ENCODE data around the gene SLU7.

Gene SLU7

DNA sequence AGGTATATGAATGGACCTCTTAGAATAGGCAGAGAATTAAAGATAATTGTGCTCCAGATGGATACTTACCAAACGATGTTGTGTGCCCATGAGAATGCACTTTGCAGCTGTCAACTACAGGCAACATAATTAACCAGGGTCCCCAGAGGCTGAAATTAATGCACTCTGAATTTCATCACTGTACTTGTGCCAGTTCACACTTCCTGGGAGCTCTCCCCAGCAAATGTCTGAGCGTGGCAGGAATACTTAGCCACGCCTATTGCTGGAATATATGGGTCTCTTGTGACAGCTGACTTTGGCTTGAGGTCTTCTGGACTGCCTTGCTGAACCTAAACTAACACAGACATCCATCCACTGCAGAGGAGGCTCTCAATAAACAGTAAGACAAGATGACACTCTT is 36.5 kb downstream of the SLU7 start:
- Histone ChIP-seq H3K27me3 (ENCODE audit: insufficient read depth, low read length) (peaks cover 25% of the 10 kb centered on the region; the same call in 1 of the 2 replicates), H2AFZ (ENCODE audit: low read length, unreplicated experiment) (no peak overlapping the region), H3K79me2 (ENCODE audit: control insufficient read depth, insufficient read depth, low read length, unreplicated experiment) (no peaks in the 10 kb centered on the region)

DNA sequence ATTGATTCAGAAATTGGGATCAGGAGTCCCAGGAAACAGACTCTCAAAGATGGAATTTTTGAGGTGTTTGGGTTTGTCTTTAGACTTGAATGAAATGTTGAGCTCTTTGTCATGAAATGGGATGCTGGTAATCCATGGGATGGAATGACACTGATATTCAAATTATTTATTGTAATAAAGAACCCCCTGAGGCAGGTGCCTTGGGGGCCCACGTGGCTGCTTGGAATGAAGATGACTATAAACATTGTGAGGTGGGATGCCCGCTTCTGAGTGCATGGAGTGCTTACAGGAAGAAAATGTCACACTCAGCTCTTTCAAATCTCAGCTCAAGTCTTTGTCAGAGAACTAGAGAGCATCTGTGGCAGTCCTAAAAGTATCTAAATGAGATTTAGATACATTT is 38.8 kb downstream of the SLU7 start:
- Histone ChIP-seq H3K4me3 (ENCODE audit: low read depth, low read length) (no peak overlapping the region), H3K27ac (ENCODE audit: low read depth, low read length) (no peak overlapping the region), H3K27me3 (ENCODE audit: insufficient read depth, low read length) (peaks cover 42% of the 10 kb centered on the region), H3K79me2 (ENCODE audit: control insufficient read depth, insufficient read depth, low read length, unreplicated experiment) (no peaks in the 10 kb centered on the region), H3K36me3 (ENCODE audit: insufficient read depth, low read length) (no peaks in the 10 kb centered on the region), H2AFZ (ENCODE audit: low read length, unreplicated experiment) (no peak overlapping the region), H3K4me1 (ENCODE audit: control insufficient read depth, insufficient read depth, low read length, unreplicated experiment) (no peaks in the 10 kb centered on the region)

More for the DNA sequence above, 36.5 kb downstream of the SLU7 start:
- H3K4me1 ChIP-seq (ENCODE audit: control insufficient read depth, insufficient read depth, low read length, unreplicated experiment) = no peaks in the 10 kb centered on the region
- no peaks in the 10 kb centered on the region for H3K36me3 ChIP-seq (ENCODE audit: insufficient read depth, low read length)
- H3K4me3 ChIP-seq (ENCODE audit: low read depth, low read length) = no peak overlapping the region
- no peak overlapping the region for H3K27ac ChIP-seq (ENCODE audit: low read depth, low read length)

DNA sequence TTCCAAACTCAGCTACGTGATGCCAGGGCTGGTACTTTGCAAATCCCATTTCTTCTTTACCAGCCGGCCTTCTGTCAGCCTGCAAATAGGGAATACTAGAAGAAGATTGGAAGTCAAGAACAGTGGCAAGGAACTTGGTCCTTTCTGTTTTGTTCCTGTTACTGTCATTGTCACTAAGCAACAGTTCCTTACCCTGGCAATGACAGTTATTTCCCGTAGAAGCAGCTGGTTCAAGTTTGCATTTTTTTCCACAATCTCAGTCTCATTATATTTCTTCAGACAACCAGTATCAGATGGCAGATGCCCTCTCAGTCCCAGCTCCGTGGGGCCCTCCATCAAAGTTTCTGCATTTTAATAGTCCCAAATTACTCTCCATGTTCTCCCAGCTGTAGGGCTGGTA is 39.4 kb downstream of the SLU7 start:
- peaks cover 48% of the 10 kb centered on the region for H3K27me3 ChIP-seq (ENCODE audit: insufficient read depth, low read length)
- no peak overlapping the region for H3K27ac ChIP-seq (ENCODE audit: low read depth, low read length)
- H3K4me1 ChIP-seq (ENCODE audit: control insufficient read depth, insufficient read depth, low read length, unreplicated experiment) = no peaks in the 10 kb centered on the region
- H2AFZ ChIP-seq (ENCODE audit: low read length, unreplicated experiment) = no peak overlapping the region
- no peak overlapping the region for H3K4me3 ChIP-seq (ENCODE audit: low read depth, low read length)
- H3K79me2 ChIP-seq (ENCODE audit: control insufficient read depth, insufficient read depth, low read length, unreplicated experiment) = no peaks in the 10 kb centered on the region
- no peaks in the 10 kb centered on the region for H3K36me3 ChIP-seq (ENCODE audit: insufficient read depth, low read length)

DNA sequence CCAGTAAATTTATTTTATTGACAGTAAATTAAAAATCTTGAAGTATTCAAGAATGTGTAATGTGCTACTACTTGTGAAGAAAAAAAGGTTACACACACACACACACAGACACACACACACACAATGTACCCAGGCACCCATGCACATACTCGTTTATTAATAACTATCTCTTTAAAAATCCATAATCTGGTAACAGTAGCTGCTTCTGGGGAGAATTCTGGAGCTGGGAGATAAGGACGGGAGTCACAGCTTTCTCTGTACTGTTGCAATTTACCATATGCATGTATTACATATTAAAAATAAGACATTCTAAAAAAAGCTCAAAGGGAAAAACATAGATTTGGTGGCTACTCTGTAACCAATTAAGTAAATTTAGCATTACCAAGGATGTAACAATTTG is 40.6 kb downstream of the SLU7 start:
- Histone ChIP-seq H3K36me3 (ENCODE audit: insufficient read depth, low read length) (no peaks in the 10 kb centered on the region), H3K27ac (ENCODE audit: low read depth, low read length) (no peak overlapping the region), H3K27me3 (ENCODE audit: insufficient read depth, low read length) (peaks cover 60% of the 10 kb centered on the region), H3K4me1 (ENCODE audit: control insufficient read depth, insufficient read depth, low read length, unreplicated experiment) (no peaks in the 10 kb centered on the region), H3K4me3 (ENCODE audit: low read depth, low read length) (no peak overlapping the region), H2AFZ (ENCODE audit: low read length, unreplicated experiment) (no peak overlapping the region), H3K79me2 (ENCODE audit: control insufficient read depth, insufficient read depth, low read length, unreplicated experiment) (no peaks in the 10 kb centered on the region)

DNA sequence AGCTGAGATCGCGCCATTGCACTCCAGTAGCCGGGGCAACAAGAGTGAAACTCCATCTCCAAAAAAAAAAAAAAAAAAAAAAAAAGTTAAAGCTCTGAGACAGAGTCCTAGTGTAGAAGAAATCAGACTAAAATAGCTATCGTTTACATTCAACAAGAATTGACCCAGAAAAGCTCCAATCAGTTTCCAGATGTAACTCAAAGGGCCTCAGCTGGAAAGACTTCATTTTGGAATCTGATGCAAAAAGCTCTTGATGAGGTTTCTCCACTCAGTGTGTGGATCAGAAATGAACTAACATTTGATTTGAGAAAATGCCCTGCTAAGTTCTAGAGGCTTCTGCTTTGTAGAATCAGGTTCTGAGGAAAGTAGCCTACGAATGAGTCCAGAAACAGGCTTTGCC is 41.2 kb downstream of the SLU7 start:
- no peaks in the 10 kb centered on the region for H3K4me1 ChIP-seq (ENCODE audit: control insufficient read depth, insufficient read depth, low read length, unreplicated experiment)
- H3K27ac ChIP-seq (ENCODE audit: low read depth, low read length) = no peak overlapping the region
- H3K36me3 ChIP-seq (ENCODE audit: insufficient read depth, low read length) = no peaks in the 10 kb centered on the region
- H3K4me3 ChIP-seq (ENCODE audit: low read depth, low read length) = no peak overlapping the region
- peaks cover 66% of the 10 kb centered on the region for H3K27me3 ChIP-seq (ENCODE audit: insufficient read depth, low read length)
- no peaks in the 10 kb centered on the region for H3K79me2 ChIP-seq (ENCODE audit: control insufficient read depth, insufficient read depth, low read length, unreplicated experiment)
- H2AFZ ChIP-seq (ENCODE audit: low read length, unreplicated experiment) = no peak overlapping the region

DNA sequence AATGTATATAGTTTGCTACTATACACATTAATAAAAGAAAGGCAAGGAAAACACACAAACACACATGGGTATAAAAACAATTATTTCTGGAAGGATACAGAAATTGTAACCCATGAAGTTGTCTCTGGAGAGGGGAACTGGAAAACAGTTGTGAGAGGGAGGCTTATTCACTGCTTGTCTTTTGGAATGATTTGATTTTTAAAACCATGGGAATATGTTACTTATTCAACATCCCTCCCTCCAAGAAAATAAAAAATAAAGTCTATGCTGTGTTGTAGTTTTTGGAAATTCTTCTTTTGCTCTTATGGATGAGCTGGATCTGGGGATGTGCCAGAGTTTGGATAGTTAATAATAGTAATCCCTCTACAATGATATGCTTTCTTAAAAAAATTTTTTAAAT is 42.5 kb downstream of the SLU7 start:
- Histone ChIP-seq H3K4me3 (ENCODE audit: low read depth, low read length) (no peak overlapping the region), H3K36me3 (ENCODE audit: insufficient read depth, low read length) (no peaks in the 10 kb centered on the region), H3K4me1 (ENCODE audit: control insufficient read depth, insufficient read depth, low read length, unreplicated experiment) (no peaks in the 10 kb centered on the region), H3K27ac (ENCODE audit: low read depth, low read length) (no peak overlapping the region), H3K79me2 (ENCODE audit: control insufficient read depth, insufficient read depth, low read length, unreplicated experiment) (no peaks in the 10 kb centered on the region), H3K27me3 (ENCODE audit: insufficient read depth, low read length) (peaks cover 76% of the 10 kb centered on the region), H2AFZ (ENCODE audit: low read length, unreplicated experiment) (no peak overlapping the region)

DNA sequence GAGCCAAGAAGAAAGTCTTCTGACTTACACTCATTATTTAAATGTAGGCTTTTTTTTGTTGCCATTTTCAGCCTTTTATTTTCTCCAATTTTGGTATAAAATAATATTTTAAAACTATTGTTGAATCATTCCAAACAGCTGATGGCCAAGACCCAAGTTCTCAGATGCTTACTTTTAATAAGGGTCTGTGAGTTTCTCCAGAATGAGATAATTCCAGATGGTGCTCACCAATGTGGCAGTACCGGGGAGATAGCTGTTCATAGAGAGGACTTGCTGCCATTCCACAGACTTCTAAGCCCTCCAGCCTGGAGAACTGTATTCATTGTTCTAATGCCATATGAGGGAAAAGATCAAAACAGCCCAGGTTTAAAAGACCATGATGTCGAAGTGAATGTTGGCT is 43.2 kb downstream of the SLU7 start:
- H3K79me2 ChIP-seq (ENCODE audit: control insufficient read depth, insufficient read depth, low read length, unreplicated experiment) = no peaks in the 10 kb centered on the region
- H3K36me3 ChIP-seq (ENCODE audit: insufficient read depth, low read length) = no peaks in the 10 kb centered on the region

DNA sequence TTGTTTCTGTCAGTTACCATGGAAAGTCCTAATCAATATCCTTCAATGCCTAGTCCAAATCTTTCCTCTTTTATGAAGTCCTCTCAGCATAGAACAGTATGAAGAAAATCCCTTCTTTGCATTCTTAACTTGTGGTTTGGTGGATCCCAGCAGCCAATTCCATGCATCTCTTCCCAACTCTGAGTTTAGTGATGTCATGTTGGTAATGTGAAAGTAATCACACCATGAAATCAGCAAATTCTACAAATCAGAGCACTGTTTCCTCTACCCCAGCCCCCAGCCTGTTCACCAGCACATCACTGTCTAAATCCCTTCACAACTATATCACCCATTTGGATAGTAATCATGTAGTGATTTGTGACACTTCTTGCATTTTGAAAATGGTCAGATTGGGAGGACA is 43.7 kb downstream of the SLU7 start:
- no peaks in the 10 kb centered on the region for H3K36me3 ChIP-seq (ENCODE audit: insufficient read depth, low read length)
- no peak overlapping the region for H3K27ac ChIP-seq (ENCODE audit: low read depth, low read length)
- H3K27me3 ChIP-seq (ENCODE audit: insufficient read depth, low read length) = peaks cover 73% of the 10 kb centered on the region
- no peak overlapping the region for H2AFZ ChIP-seq (ENCODE audit: low read length, unreplicated experiment)
- H3K4me1 ChIP-seq (ENCODE audit: control insufficient read depth, insufficient read depth, low read length, unreplicated experiment) = no peaks in the 10 kb centered on the region
- H3K79me2 ChIP-seq (ENCODE audit: control insufficient read depth, insufficient read depth, low read length, unreplicated experiment) = no peaks in the 10 kb centered on the region
- no peak overlapping the region for H3K4me3 ChIP-seq (ENCODE audit: low read depth, low read length)

More for the DNA sequence above, 43.2 kb downstream of the SLU7 start:
- Histone ChIP-seq H3K27ac (ENCODE audit: low read depth, low read length) (no peak overlapping the region), H2AFZ (ENCODE audit: low read length, unreplicated experiment) (no peak overlapping the region), H3K27me3 (ENCODE audit: insufficient read depth, low read length) (peaks cover 76% of the 10 kb centered on the region), H3K4me3 (ENCODE audit: low read depth, low read length) (no peak overlapping the region), H3K4me1 (ENCODE audit: control insufficient read depth, insufficient read depth, low read length, unreplicated experiment) (no peaks in the 10 kb centered on the region)

DNA sequence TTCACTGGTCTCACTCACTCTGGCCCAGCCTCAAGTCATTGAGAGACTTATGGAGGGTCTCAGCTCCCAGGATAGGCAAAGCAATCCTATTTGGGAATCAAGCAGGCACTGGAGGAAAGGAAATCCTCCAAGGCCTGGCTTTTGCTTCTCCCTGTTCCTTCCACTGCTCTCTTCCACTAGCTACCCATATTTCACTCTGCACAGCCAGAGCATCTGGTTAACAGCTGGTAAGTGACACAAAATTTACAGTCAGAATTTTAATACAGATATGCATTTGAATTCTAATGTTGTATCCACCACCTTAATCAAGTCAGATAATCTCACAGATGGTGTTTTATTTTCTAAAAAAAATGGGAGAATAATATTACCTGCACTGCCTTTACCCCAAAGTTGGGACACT is 47.6 kb downstream of the SLU7 start:
- H3K79me2 ChIP-seq (ENCODE audit: control insufficient read depth, insufficient read depth, low read length, unreplicated experiment) = no peaks in the 10 kb centered on the region
- no peaks in the 10 kb centered on the region for H3K4me1 ChIP-seq (ENCODE audit: control insufficient read depth, insufficient read depth, low read length, unreplicated experiment)
- H3K4me3 ChIP-seq (ENCODE audit: low read depth, low read length) = no peak overlapping the region
- no peak overlapping the region for H3K27ac ChIP-seq (ENCODE audit: low read depth, low read length)
- H3K27me3 ChIP-seq (ENCODE audit: insufficient read depth, low read length) = peaks cover 64% of the 10 kb centered on the region
- H3K36me3 ChIP-seq (ENCODE audit: insufficient read depth, low read length) = no peaks in the 10 kb centered on the region
- no peak overlapping the region for H2AFZ ChIP-seq (ENCODE audit: low read length, unreplicated experiment)

DNA sequence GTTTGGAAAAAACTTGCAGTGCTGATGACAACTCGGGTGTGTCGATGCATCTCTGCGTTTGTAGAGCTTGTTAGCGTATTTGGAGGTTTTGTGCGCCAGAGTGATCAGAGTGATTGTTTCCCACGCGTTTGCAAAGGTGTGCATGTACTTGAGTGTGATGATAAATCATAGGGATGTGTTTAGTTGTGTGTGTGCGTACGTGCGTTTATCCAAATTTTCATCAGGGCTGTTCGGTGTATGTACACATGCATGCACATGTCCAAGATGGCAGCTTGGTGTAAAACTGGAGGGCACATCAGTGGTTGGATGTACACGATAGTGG is 48.2 kb downstream of the SLU7 start:
- H3K4me1 ChIP-seq (ENCODE audit: control insufficient read depth, insufficient read depth, low read length, unreplicated experiment) = no peaks in the 10 kb centered on the region
- H3K4me3 ChIP-seq (ENCODE audit: low read depth, low read length) = peak overlapping the region; percentile 80
- H3K36me3 ChIP-seq (ENCODE audit: insufficient read depth, low read length) = no peaks in the 10 kb centered on the region
- peaks cover 58% of the 10 kb centered on the region for H3K27me3 ChIP-seq (ENCODE audit: insufficient read depth, low read length)
- no peak overlapping the region for H3K27ac ChIP-seq (ENCODE audit: low read depth, low read length)
- peak overlapping the region; percentile 2 for H2AFZ ChIP-seq (ENCODE audit: low read length, unreplicated experiment)
- H3K79me2 ChIP-seq (ENCODE audit: control insufficient read depth, insufficient read depth, low read length, unreplicated experiment) = no peaks in the 10 kb centered on the region

DNA sequence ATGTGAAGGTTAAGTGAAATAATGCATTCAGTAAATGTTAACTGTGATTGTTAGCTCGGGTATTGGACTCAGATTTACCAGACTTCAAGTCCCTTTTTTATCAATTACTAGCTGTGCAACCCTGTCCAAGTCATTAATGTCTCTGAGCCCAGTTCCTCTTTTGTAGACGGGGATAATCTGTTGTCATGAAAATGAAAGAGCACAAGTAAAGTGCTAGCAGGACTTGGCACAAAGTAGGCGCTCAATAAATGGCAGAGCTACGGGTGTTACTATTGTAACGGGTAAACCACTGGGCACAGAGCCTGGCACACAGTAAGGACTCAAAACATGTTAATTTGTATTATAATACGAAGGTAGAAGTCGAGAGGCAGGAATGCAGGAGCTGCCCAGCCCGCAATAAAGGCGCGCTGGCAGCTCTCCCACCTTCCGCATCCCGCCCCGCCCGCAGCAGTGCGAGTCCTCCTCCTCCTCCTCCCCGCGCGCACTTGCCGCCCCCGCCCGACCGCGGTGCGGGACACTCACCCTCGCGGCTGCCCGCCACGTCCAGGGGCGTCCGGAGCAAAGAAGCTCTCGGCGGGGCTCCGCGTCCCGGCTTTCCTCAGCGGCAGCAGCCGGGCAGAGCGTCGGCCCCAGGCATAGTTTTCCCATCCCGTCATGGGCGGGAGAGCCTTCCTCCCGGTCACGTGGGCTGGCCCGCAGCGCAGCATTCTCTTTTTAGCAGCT is 48.7 kb downstream of the SLU7 start, which contains the start of gene C1QTNF2:
C1QTNF2 (minus strand) TSS at position 637 of the 723 bp plus-strand sequence. CDS start 15,615 bp downstream, outside the sequence.
- Histone ChIP-seq H3K79me2 (ENCODE audit: control insufficient read depth, insufficient read depth, low read length, unreplicated experiment) (no peaks in the 10 kb centered on the region), H3K27ac (ENCODE audit: low read depth, low read length) (no peak within 1 kb of the TSS), H3K4me1 (ENCODE audit: control insufficient read depth, insufficient read depth, low read length, unreplicated experiment) (no peaks in the 10 kb centered on the region), H3K27me3 (ENCODE audit: insufficient read depth, low read length) (peaks cover 53% of the 10 kb centered on the region), H2AFZ (ENCODE audit: low read length, unreplicated experiment) (peak within 1 kb of the TSS; percentile 80), H3K36me3 (ENCODE audit: insufficient read depth, low read length) (no peaks in the 10 kb centered on the region), H3K4me3 (ENCODE audit: low read depth, low read length) (peak within 1 kb of the TSS; percentile 80)

Measured in ACC112 (cell line).